LHCN-M2 (cell line): Measurements from ENCODE around the gene MRPS10. TPM values are rescaled to one million over a fixed set of nuclear protein-coding genes. Genes with fewer than 3 reads are reported as not detected.
A peak's percentile ranks its signal among the peaks of the same experiment; 100 is the strongest.

Experiments used
- DNase-seq: peaks from one replicate; pipeline ENCODE4 v3.0.0-alpha.2; 2012; ENCODE audit warnings: low read depth
- polyA plus RNA-seq: library from polyadenylated mRNA; unstranded; fragments of >200 nt; gene quantifications from one replicate; pipeline ENCODE4 v1.2.1, GENCODE V29; 2012; ENCODE audit warnings: missing spikeins
- total RNA-seq: library from RNA; depleted of rRNA; stranded (reverse); fragments of >200 nt; gene quantifications from 2 replicates; pipeline ENCODE4 v1.2.3, GENCODE V29; 2014; rRNA removed

MRPS10 gene
- total RNA-seq, result 53.0 and 58.1 TPM in 2 replicates
- polyA plus RNA-seq, result 28.9 TPM

DNA sequence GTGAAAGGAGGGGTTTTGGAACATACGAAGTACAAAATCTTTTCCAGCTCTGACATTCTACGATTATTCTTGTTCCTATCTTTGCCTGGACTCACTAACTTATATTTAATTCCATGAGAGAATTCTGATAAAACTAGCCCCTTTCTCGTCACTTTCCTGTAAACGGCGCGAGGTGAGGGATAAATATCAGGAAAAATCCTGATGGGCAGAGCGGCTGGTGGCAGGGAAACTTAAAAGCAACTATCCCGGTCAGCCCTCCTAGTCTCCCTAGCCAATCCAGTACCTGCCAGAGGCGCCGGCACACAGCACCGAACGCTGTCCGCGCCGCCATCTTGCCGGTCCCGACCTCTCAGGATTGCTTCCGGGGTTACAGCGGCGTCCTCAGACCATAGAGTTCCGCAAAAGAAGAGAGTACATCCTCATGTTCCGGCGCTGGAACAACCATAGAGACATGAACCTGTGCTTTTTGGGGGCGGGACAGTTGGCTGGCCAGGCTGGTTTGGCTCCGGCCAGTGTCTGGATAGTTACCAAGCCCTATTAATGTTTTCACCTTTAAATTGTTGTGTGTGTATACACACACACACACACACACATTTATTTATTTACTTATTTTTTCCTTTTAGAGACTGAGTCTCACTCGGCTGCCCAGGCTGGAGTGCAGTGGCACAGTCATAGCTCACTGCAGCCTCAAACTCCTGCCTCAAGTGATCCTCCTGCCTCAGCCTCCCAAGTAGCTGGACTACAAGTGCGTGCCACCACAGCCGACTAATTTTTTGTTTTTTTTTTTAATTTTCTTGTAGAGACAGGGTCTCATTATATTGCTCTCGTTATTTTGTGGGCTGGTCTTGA, at the start of gene MRPS10:
Gene MRPS10 (minus strand): TSS at position 343 of the 849 bp plus-strand sequence. CDS start 12 bp downstream, at position 331.
- peak; percentile 96 for DNase-seq

DNA sequence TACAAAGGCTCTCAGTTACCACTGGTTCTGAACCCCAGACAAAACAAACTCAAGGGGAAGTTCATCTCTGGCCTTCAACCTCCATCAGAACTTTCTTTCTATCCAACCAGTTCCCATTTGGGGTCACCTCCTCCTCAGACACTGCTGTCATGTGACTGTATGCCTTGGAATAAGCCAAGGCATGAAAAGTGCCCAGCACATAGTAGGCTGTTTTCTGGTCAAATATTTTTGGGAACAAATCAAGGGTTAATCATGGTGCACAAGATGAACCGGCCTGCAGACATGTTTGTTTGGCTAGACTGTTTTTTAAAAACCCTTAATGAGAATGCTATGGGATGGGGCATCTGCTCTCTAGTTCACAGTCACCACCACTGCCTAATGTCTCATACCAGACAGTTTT, 48.9 kb upstream of the MRPS10 start:
- DNase-seq, result no peak

DNA sequence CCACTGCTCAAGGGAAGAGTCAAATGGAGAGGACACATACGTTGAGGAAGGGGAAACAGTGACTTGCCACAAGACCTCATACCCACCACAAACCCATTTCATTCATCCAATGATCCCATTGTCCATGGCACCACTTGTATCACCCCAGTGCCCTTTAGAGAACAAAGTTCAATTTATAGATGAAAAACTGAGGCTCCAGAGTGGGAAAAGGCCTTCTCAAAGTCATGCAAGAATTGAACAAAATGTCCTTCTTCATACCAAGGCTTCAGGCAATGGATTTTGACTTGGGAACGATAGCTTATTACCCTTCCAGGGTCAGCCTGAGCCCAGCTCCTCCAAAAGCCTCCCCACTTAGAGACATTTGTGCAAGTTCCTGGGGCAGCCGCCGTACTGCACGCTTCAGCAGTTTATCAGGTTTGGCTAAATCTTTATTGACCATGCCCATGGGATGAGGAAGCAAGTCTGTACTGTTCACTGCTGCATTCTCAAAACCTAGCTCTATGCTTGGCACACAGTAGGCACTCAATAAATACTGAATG, 47.3 kb upstream of the MRPS10 start:
- no peak for DNase-seq

DNA sequence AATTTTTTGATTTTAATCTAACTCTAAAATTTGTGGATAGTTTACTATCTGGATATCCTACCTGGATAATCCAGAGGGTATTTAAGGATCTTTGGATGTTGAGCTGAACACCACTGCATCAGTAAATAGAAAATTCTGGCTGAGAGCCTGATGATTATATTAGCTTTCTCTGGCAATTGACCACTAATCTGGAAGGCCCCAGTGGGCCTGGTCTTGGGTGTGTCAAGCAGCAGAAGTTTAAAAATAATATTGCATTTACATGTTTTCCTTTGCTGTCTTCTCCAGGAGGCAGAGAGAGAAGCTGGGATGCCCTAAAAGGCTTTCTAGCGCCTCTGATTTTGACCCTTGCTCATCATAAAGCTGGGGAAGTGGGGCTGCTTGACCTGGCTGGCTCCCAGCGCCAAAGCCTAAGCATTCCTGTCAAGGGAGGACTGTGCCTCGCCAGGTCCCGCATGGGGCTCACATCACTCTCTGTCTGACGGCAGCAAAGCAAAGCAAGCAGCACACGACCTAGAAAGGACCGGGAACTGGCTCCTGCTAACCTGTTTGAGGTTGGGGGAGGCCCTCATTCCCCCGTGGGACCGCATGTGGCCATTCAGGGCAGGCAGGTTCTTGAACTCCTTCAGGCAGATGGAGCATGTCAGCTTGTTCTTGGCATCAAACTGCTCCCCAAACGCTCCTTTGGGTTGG, 46.6 kb upstream of the MRPS10 start:
- no peak for DNase-seq

DNA sequence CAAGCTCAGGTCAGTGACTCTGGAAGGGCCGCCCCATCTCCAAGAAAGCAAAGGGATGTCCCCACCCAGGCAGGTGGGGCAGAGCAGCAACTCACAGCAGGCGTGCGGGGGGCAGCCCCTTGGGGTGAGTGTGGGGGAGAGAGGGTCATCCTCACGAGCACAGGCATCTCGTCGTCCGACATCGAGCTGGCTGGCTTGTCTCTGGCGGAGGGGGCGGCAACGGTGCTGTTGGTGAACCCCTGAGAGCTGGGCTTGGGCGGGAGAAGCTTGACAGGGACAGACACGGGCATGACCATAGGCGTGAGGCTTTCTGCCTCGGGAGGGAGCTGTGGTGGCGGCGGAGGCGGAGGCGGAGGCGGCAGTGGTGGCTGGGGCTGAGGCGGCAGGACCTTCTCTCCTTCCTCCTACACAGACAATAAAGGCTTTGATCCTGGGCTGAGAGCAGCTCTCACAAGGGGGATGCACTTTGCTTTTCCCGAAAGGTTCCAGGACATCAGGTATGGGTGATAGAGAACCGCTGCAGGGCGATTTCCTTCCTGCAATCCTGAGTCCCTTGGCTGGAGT, 45.6 kb upstream of the MRPS10 start:
- no peak for DNase-seq

DNA sequence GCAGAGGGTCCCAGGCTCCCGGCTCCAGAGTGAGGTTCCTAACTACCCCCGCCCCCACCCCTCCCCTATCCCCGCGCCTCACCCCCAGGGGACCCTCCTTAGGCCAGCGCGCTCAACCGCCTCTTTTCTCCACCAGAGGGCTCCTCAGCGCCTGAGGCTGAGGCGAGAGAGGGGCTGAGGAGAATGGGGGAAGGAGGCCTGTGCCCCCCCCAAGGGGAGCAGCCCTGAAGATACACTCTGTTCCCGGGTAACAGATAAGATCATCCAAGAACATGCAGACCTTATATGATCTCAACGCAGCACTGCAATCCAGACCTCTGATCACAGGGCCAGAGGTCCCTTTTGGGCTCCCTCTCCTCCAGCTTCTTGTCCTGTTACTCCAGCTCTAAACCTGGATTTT, 43.3 kb upstream of the MRPS10 start:
- peak; percentile 29 for DNase-seq

DNA sequence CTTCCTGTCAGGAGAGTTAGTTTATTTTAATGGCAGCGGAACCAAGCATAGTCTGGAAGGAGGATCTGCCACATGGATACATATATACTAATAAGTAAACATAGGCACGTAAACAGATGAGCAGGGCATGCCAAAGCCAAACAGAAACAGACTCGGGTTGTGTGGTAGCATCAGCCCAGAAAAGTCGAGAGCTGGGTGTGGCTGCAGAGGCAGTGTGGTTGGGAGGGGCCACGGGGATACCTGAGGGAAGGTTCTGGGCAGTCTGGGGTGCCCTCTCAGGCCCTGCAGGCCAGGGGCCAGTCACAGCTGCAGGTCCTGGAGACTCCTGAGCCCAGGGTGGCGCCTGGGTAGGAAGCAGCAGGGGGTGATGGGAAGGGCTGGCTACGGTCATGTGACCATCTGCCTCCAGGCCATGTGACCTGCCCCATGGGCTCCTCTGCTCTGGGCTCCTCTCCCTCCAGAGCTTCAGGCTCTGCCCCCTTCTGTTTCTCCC, 42.8 kb upstream of the MRPS10 start:
- DNase-seq, result peak; percentile 10

DNA sequence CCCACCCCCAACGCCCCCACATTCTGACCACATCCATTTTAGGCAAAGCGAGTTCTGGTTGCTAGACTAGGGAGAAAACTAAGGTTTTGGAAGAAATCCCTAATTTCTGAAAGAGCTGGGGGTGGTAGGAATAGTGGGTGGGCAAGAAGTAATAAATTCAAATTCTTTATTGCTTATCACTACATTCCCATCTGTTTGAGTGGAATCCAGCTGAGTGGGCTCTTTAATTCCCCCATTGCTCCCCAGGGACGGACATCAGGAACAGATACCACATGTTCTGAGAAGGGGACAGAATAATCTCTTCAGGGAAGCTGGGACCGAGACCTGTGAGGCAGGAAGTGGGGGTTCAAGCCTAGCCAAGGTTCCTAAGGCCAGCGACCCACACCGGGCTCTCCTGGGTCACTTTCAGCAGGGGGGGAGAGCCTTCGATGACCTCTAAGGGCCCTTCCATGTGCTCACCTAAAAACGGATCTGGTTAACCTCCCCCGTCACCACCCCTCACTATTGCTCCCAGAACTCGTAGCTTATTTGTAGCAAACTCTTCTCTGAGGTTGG, 42.3 kb upstream of the MRPS10 start:
- no peak for DNase-seq

DNA sequence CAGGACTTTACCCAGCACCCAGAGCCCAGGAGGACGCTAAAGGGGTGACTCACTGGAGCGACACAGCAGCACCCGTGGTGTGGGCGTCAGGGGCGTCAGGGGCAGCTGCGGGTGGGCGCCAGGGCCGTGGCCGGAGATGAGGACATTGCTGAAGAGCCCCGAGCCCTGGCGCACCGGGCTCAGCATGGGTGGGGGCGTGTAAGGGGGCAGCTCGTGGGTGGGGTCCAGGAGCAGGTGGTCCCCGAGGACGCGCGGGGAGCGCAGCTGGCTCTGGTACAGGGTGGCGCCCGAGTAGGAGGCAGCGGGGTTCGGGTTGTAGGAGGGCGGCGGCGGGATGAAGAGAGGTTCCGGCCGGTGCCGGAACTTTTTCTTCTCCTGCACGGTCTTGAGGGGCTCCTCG, 41.6 kb upstream of the MRPS10 start:
- DNase-seq, result no peak

DNA sequence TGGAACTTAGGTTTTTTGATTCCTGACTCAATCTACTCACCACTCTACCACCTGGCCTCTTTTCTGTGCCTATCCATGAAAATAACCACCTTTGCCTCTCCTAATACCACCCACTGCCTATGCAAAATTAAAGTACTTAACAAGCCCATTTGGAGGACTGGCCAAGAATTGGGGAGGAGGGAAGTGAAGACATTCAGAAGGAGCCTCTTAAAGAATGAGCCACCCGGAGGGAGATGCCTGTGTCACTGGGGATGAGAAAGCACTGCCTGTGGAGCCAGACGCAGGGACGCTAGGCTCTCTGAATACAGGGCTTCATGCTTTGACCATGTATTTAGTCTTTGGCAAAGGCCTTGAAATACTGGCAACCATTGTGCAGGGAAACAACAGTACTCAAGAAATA, 40.0 kb upstream of the MRPS10 start:
- DNase-seq, result no peak

DNA sequence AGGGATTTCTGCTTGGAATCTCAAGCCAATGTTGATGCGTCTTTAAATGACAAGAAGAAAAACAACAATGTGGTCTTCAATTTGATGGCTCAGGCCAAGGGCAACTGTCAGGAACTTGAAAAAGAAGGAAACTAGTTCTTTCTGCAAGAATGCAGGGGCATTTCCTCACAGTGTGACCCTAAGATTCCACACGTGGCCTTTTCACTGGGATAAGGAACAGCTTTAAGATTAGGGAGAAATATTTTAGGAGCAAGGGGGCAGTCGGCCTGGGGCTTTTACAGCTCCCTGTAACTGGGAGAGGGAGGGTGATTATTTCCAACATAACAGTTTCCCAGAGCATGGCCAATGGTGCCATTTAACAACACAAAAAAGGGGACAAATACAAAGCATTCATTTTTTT, 39.4 kb upstream of the MRPS10 start:
- DNase-seq, result no peak

DNA sequence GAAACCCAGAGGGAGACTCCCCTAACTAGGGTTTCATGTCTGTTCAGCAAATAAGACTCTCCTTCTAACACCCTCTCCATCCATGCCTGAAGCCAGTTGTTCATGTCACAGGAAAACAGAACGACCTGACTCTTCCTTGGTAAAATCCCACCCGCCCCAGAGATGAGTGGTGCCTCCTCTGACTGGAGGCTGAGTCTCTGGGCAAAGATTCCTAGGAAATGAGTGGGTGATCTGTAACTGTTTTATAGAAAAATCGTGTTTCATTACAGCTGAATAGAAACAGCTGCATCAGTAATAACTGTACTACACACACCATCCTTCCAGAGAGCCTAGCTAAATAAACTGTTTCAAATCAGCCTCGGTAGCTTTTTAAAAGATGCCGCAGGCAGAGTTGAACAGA, 37.4 kb upstream of the MRPS10 start:
- peak; percentile 39 for DNase-seq

DNA sequence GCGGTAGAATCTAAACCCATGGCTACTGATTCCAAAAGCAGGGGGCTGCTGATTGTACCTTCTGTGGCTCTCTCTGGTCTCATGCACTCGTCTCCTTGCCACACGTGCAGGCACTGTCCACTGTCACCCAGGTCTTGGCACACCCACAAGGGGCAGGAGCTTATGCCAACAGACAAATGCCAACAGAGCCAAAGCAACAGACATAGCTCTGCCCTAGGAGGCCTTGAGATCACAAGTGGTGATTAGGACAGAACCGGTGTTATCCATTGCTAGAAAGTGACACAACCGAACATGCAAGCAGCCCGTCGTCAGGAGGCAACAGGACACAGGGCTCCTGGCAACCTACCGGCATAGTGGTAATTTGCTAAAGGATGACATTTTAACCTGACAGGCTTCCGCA, 36.8 kb upstream of the MRPS10 start:
- DNase-seq, result no peak

DNA sequence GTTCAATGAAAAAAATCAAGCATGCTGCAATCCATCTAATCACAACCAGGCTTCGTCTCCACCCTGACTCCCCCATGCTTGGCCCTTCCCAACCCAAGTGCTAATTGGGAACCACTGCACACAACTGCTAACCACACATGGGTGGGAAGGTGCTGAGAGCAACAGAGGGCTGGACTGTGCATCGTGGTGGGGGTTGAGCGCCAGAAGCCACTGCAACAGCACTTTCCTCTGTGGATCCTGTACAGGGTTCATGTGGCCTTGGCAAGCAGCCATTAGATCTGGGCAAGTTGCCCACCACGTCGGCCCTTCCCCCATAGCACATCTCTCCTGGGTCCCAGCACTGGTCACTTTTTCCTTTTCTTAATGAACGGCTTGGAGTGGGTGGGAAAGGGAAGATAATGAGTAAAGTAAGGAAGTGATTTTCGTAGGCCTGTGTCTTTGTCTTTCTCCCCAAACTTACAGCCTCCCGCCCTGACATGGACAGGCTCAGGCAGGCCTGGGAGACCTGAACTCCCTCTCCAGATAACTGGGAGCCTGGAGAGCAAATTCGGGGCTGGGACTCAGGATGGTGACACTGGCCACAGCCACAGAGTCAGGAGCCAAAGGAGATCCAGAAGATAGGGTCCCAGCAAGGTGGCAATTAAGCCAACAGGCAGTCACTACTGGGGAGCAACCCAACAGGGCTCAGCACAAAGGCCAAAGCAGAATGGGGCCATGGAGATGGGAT, 34.4 kb upstream of the MRPS10 start:
- DNase-seq, result no peak

DNA sequence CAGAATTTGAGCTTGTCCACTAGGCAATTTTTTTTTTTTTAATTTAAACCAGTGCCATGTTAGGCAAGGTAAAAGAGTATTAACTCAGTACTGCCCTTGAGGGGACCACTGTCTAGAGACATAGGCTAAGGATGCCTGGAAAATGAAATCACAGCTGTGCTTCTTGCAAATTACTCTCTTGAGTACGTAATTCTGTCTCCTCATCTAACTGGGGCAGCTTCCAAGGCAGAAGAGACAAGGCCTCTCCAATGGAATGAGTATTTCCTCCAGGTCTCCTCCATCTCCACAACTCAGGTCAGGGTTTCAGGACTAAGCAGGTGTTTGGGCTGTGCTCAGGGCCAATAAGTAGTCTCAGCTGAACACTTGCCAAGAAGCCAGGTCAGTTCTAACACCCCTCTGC, 33.8 kb upstream of the MRPS10 start:
- DNase-seq, result no peak

DNA sequence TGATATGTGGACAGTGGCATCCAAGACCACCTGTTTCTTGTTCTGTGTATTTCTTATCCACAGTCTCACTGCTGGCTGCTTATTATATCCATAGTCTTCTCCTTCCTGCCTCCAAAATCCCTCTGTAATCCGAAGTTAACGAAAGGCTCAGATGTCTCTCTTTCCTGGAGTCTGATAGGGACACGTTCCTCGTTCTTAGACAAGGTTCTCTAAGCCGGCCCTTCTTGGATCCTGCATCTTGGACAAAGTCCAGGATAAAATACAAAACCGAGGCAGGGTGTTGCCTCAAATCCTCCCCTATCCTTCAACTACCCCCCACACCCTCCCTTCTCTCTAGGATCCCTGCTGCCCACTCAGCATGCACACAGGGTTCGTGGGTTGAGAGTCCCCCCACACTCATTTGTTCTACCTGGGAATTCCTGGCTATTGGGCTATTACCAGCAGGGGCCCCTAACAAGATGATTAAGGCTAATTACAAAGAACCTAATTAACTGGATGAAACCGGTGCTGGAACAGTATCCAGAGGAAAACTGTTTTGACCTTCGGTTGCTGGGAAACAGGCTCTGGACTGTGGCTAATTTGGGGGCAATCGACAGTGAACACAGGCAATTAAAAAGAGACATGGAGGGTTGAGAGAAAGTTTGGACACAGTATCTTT, 32.7 kb upstream of the MRPS10 start:
- no peak for DNase-seq

DNA sequence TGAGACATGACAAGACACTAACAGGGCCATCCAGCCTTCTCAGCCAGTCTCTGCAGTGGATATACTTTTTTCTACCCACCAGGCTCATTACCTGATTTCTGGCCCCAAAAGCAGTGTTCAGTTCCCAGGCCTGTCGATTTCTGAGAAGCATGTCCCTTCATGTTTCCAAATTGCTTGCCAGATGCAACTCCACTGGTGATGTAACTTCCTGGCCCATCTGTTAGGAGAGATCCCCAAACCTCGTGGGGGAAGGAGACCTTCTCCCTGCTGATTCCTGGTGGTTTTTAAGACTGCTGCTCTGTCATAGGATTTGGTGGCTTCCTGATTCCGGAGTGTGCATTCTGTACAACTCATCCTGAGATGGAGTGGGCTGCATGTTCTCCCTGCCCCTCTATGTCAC, 31.6 kb upstream of the MRPS10 start:
- DNase-seq, result peak; percentile 37

DNA sequence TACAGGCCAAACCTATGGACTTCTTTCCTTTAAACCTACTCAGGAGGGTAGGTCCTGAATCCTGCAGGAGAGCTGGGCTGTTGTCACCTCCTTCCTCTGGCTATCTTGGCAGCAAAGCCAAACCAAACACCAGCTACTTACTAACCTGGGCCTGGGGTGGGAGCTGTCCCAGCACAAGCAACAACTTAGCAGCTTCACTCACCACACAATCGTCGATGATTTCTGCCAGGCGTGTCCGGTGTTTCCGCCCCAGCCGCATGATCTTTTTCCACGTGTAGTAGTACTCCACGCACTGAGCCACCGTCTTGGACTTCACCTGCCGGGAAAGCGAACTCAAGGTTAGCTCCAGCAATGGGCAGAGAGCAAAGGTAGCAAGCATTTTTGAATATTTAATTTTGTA, 25.4 kb upstream of the MRPS10 start:
- DNase-seq, result no peak

DNA sequence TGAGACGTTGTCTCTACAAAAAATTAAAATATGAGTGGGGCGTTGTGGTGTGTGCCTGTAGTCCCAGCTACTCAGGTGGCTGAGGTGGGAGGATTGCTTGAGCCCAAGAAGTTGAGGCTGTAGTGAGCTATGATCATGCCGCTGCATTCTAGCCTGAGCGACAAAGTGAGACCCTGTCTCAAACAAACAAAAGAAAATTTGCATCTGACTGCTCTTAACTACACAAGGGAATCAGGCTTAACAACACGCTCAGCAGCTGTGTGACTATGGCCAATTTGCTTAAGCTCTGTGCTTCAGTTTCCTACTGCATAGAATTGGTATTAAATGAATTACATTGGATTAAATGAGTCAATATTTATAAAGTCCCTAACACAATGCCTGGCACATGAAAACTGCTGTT, 24.3 kb upstream of the MRPS10 start:
- DNase-seq, result no peak

DNA sequence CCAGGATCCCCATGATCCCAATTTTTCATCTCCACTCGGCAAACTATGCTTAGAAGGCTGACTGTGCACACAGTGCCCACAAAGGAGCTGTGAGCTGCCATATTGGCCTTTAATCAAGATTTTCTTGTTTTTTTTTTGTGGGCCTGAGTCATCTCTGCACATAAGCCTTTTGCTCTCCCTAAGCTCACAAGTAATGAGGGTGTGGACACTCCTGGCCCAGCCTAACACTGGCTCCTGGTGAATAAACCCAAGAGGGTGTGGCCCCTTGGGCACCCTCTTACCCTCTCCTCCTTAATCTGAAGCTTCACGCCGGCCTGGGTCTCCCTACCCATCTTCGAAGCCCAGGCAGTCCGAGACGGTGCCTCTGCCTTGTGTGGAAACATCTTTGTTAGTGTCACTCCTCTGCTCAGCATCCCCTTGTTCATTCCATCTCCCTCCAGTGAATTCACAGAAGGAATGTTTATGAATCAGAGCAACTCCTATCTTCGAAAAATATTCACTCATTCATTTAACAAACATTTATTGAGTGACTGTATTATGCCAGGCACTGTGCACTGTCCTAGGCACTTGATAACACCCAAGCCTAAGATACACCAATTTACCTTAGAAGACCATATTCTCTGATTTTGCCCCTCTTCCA, 22.2 kb upstream of the MRPS10 start:
- DNase-seq, result peak; percentile 62
